Stimulated activated CD4-positive, alpha-beta T cell treated with anti-CD3 and anti-CD28 coated beads, Interleukin-15, amount 100 ng/mL, for 1 hour (primary cell): Measurements from ENCODE around the gene KSR2.
A peak's percentile ranks its signal among the peaks of the same experiment; 100 is the strongest.
"Not testable (repeated sequence)": the region's sequence is repeated elsewhere in the genome, so short reads cannot be mapped to it uniquely, and the experiment has no call there.

Experiments
- DNase-seq, 2 donors: peaks; one replicate each; pipeline ENCODE4 v3.0.0-alpha.2; 2020; ENCODE audit warnings: low read depth in 1 of 2, low spot score in 1 of 2

The KSR2 gene

GRCh38 chr12:117968826-117969659 is at the start of gene KSR2:
KSR2 (minus strand) TSS chr12:117968990; CDS start chr12:117968255, 735 bp downstream.
- DNase-seq: peak in 1 of 2 donors; percentile 43

GRCh38 chr12:118017926-118018325 is 49.1 kb upstream of the KSR2 start:
- DNase-seq: no peak

- DNase-seq: peak; percentile 95 to 96
These were observed 47.9 kb upstream of the KSR2 start, which contains the start of gene RFC5 for GRCh38 chr12:118016424-118017264. RFC5 (plus strand) TSS chr12:118016703; CDS start chr12:118016828, 125 bp downstream.

DNA sequence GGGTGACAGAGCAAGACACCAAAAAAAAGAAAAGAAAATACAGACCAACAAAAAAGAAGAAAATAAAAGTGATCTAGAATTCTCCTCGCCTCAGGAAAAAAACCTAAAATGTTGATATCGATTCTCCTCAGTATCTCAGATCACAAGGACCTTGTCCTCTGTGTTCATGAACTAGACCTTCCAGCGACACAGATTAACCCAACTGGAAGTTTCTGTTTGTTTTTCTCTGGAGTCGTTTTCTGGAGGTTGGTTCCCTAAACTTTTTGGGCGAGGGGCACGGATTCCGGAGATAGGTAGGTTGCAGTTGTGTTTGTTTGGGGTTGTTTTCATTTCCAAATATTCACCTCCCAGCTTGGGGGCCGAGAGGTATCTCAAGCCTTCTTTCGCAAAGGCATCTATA is 47.2 kb upstream of the KSR2 start:
- no peak for DNase-seq

DNA sequence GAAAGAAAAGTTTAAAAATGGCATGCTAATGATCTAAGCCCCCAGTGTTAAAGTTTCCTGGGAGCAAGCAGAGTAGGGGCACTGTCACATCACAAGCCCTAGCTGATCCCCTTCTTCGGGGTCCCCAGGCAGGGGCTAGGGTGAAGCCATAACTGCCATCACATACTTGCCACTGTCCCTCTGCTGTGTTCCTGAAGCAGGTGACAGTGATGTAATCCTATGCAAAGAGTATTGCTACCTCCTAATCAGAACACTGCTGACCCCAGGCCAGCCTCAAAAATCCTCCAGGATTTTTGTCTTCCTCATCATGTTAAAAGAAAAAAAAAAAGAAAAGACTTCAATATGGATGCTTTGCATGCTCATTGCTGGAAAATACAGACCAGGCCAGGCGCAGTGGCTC is 46.5 kb upstream of the KSR2 start:
- DNase-seq: no peak

DNA sequence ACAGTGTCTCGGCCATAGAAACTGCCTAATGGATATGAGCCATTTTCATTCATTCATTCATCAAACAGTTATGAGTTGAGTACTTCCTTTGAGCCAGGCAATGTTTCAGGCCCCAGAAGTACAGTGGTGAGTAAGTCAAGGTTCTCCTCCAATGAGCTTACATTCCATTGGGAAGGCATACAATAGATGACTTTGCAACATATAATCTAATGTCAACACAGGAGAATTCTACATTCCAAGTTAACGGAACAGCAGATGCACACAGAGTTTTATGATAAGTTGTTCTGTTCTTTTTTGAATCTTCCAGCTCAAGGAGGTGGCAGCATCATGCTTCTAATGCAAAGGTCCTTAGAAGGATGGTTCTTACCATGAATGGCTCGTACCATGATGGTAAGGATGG is 44.5 kb upstream of the KSR2 start:
- DNase-seq: no peak

DNA sequence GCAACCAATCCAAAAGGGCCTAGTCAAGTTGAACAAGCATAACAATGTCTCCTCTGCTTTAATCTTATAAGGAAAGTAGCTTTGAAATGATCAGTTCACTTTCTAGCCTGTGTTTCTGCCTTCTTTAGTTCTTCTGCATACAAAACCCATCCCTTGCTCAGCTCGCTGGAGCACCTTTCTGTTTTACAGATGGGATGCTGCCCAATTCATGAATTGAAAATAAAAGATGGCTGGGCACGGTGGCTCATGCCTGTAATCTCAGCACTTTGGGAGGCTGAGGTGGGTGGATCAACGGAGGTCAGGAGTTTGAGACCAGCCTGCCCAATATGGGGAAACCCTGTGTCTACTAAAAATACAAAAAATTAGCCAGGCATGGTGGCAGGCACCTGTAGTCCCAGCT is 43.2 kb upstream of the KSR2 start:
- no peak for DNase-seq

GRCh38 chr12:118011377-118011776 is 42.6 kb upstream of the KSR2 start:
- DNase-seq: no peak

DNA sequence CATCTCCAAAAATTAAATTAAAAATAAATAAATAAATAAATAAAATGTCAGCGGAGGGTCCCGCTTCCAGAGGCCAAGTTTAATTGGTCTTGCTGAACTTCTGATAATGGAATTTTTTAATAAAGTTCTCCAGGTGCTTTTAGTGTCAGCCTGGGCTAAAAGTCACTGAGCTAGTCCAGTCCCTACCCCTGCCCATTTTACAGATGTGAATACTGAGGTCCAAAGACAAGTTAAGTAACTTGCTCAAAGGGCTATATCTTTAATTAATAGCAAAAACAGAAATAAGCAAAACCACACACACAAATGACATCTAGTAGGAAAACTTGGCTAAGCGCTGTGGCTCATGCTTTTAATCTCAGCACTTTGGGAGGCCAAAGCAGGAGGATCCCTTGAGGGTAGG is 42.1 kb upstream of the KSR2 start:
- DNase-seq: no peak

GRCh38 chr12:117999806-118000205 is 31.0 kb upstream of the KSR2 start:
- not testable (repeated sequence) for DNase-seq

- DNase-seq: no peak
These were observed 29.9 kb upstream of the KSR2 start for GRCh38 chr12:117998719-117999118.

DNA sequence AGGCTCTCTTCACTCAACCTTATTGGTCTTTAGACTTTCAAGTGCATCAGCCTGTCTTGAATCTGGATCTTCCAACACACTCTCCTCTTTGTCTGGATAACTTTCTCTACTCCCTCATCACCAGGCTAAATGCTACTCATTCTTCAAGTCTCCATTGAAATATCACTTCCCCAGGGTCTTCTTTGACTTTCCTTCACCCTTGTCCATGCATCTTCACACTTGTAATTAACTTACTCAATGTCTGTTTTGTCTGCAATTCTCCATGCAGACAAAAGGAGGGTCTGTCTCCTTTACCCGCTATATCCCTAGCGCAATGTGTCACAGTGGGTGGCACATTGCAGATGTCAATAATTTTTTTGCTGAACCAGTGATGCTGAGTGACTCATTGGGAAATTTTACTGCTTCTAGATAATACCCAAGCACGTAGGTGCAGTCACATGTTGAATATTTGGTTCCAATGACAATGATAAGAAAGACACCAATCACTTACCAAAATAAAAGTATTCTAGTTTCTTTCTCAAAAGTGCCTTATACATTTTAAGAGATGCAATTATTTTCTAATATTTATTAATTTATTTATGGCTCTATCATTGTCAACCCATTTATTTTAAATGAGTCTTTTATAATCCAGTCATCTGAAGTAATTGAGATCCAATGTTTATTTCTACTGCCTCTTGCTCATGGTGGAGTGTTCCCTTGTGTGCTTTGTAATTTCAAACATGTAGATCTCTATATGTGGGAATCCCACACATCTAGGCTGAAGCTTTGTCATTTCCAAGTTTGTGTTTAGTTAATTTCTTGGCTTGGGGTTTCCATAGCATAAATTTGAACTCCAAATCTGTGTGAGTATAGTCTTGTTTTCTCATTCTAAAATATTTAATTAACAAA is 26.0 kb upstream of the KSR2 start:
- DNase-seq: no peak

- DNase-seq: no peak
These were observed 18.1 kb upstream of the KSR2 start for GRCh38 chr12:117986705-117987469.

- no peak for DNase-seq
These were observed 16.4 kb upstream of the KSR2 start for GRCh38 chr12:117985182-117985581.

DNA sequence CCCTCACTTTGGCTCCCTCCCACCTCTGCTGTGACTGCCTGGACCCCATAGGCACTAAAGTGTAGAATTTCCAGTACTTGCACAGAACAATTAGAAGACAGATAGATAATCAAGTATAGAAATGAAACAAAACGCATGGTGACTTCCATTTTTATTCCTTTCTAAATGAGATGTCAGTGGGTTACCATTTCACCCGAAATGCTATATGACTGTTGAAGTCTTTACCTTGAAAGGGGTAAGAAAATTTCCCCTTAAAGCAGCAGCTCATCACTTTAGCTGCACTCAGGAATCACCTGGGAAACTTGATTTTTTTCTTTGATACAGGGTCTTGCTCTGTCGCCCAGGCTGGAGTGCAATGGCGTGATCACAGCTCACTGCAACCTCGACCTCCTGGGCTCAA is 12.5 kb upstream of the KSR2 start:
- DNase-seq: no peak

- DNase-seq: no peak
These were observed 11.8 kb upstream of the KSR2 start for GRCh38 chr12:117980616-117981015.

GRCh38 chr12:117977373-117977772 is 8.6 kb upstream of the KSR2 start:
- DNase-seq: no peak

DNA sequence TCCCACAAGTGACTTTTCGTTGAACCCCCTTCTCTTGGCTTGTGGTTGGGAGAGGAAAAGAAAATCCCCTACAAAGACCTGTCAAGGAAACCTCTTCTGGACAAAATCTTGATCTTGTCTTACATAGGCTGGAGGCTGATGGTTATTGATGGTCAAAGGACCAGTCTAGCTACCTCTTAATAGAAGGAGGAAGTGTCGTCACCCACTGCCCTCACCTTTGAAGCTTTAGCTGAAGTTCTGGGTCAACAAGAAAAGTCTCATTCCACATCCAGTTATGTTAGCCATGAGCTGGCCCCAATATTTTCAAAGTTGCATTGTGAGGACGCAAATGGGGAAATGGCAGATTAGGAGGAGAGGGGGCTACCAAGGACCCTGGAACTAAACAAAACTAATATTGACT is 6.2 kb upstream of the KSR2 start:
- DNase-seq: no peak

DNA sequence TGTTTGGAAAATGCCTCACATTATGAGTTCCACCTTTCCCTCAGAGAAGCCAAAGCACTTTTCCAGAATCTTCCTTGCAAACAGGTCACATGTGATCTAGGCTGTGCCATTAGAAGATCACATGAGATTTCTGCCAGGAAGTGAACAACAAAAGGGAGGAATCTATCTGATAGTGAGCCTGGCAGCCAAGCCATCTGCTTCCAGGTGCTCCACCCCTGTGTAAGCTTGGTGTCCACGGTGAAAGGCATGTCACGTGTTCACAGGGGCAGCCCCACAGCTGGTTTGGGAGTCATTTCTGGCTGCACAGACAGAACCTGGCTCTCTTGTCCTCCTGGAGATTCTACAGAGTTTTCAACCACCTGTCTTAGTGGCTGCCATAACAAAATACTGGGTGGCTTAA is 3.5 kb upstream of the KSR2 start:
- no peak for DNase-seq

GRCh38 chr12:117970334-117970733 is 1.5 kb upstream of the KSR2 start:
- DNase-seq: no peak
